GM04504 (cell line): ENCODE measurements around the gene PROSER3.

Experiments
- DNase-seq: peaks from one replicate; pipeline ENCODE4 v3.0.0-alpha.2; 2012; ENCODE audit warnings: low read depth

Gene PROSER3

GRCh38 chr19:35757749-35758608, at the start of gene PROSER3:
TSS of gene PROSER3 (plus strand) at chr19:35758176. CDS start at chr19:35758216, 40 bp downstream.
- DNase-seq = peak; percentile 99

GRCh38 chr19:35708391-35708790, 49.6 kb upstream of the PROSER3 start:
- no peak for DNase-seq

GRCh38 chr19:35710784-35711723, 46.9 kb upstream of the PROSER3 start:
- no peak for DNase-seq

GRCh38 chr19:35712567-35713505, 45.1 kb upstream of the PROSER3 start:
- no peak for DNase-seq

- DNase-seq = no peak
Observed at GRCh38 chr19:35713506-35713850, 44.5 kb upstream of the PROSER3 start.

GRCh38 chr19:35713904-35714495, 44.0 kb upstream of the PROSER3 start:
- no peak for DNase-seq

- DNase-seq = no peak
Observed at GRCh38 chr19:35714601-35715354, 43.2 kb upstream of the PROSER3 start.

- no peak for DNase-seq
Observed at GRCh38 chr19:35715355-35715809, 42.6 kb upstream of the PROSER3 start.

- DNase-seq = no peak
Observed at GRCh38 chr19:35715981-35716800, 41.8 kb upstream of the PROSER3 start.

GRCh38 chr19:35716801-35717664, 40.9 kb upstream of the PROSER3 start:
- DNase-seq = peak; percentile 62

GRCh38 chr19:35717665-35718344, 40.2 kb upstream of the PROSER3 start, which contains the start of gene KMT2B:
TSS of gene KMT2B (plus strand) at chr19:35718003. CDS start at chr19:35718019, 16 bp downstream.
- peak; percentile 89 for DNase-seq

GRCh38 chr19:35718345-35719041, 39.5 kb upstream of the PROSER3 start:
- no peak for DNase-seq

- DNase-seq = no peak
Observed at GRCh38 chr19:35719402-35720162, 38.4 kb upstream of the PROSER3 start.

- no peak for DNase-seq
Observed at GRCh38 chr19:35720163-35720524, 37.8 kb upstream of the PROSER3 start.

- DNase-seq = no peak
Observed at GRCh38 chr19:35720648-35721047, 37.3 kb upstream of the PROSER3 start.

- no peak for DNase-seq
Observed at GRCh38 chr19:35721374-35721773, 36.6 kb upstream of the PROSER3 start.

GRCh38 chr19:35722461-35722860, 35.5 kb upstream of the PROSER3 start:
- DNase-seq = no peak
